Stomach (tissue), 4 donors: ENCODE results near the gene CYP26B1.

ENCODE experiments used
- CTCF ChIP-seq, 7 experiments: fragments of 450-650 bp in 4 of 7; fragments of 200-600 bp in 3 of 7; sonication (generic) in 3 of 7; IDR thresholded peaks; one replicate each; pipeline ENCODE4 v1.5.1; 2016 to 2019; ENCODE audit warnings: antibody characterized with exemption in 7 of 7, control low read depth in 2 of 7, mild to moderate bottlenecking in 1 of 7
- POLR2A ChIP-seq, 4 donors: fragments of 450-650 bp; IDR thresholded peaks; one replicate each; pipeline ENCODE4 v1.6.1; 2016; ENCODE audit warnings: antibody characterized with exemption in 4 of 4, control low read depth in 2 of 4, mild to moderate bottlenecking in 1 of 4, moderate library complexity in 1 of 4
- POLR2AphosphoS5 ChIP-seq, 3 donors: sonication (generic); formaldehyde crosslinking; IDR thresholded peaks; one replicate each; pipeline ENCODE4 v1.6.1; 2016; ENCODE audit warnings: antibody characterized with exemption in 3 of 3

- TF ChIP-seq POLR2A (IDR thresholded peaks at IDR 0.05): no peak
- no peak for TF ChIP-seq CTCF (IDR thresholded peaks at IDR 0.05)
- TF ChIP-seq POLR2AphosphoS5 (IDR thresholded peaks at IDR 0.05): no peak
Measured at GRCh38 chr2:72089028-72089427, 58.6 kb downstream of the CYP26B1 start.
